Activated CD8-positive, alpha-beta memory T cell treated with anti-CD3 and anti-CD28 coated beads for 48 hours (primary cell): ENCODE measurements around the gene TBXA2R.

Source experiments
- DNase-seq, 3 experiments: peaks; one replicate each; pipeline ENCODE4 v3.0.0-alpha.2; 2020; ENCODE audit warnings: low read depth in 2 of 3, low spot score in 2 of 3

The TBXA2R gene

GRCh38 chr19:3556978-3557460, 49.7 kb downstream of the TBXA2R start:
- DNase-seq = peak in 2 of 3 experiments; percentile 28 to 42

- no peak for DNase-seq
Measured at GRCh38 chr19:3556423-3556977, 50.2 kb downstream of the TBXA2R start.

- DNase-seq = no peak
Measured at GRCh38 chr19:3555653-3556422, 50.8 kb downstream of the TBXA2R start.

GRCh38 chr19:3554254-3555083, 52.2 kb downstream of the TBXA2R start:
- DNase-seq = no peak

GRCh38 chr19:3551792-3552095, 54.9 kb downstream of the TBXA2R start:
- DNase-seq = no peak

- DNase-seq = no peak
Measured at GRCh38 chr19:3550947-3551791, 55.5 kb downstream of the TBXA2R start.

GRCh38 chr19:3549816-3550215, 56.9 kb downstream of the TBXA2R start:
- no peak for DNase-seq

- no peak for DNase-seq
Measured at GRCh38 chr19:3548606-3549005, 58.1 kb downstream of the TBXA2R start.

- DNase-seq = no peak
Measured at GRCh38 chr19:3547767-3548282, 58.9 kb downstream of the TBXA2R start.

- no peak for DNase-seq
Measured at GRCh38 chr19:3547301-3547731, 59.4 kb downstream of the TBXA2R start.

- no peak for DNase-seq
Measured at GRCh38 chr19:3546119-3546518, 60.6 kb downstream of the TBXA2R start.

- DNase-seq = no peak
Measured at GRCh38 chr19:3545669-3546034, 61.0 kb downstream of the TBXA2R start.

- peak; percentile 52 to 96 (median 90) for DNase-seq
Measured at GRCh38 chr19:3544742-3545668, 61.7 kb downstream of the TBXA2R start.
